H9 (cell line): ENCODE measurements around the gene SETBP1. TPM values are rescaled to one million over a fixed set of nuclear protein-coding genes. Genes with fewer than 3 reads are reported as not detected.

Experiments
- DNase-seq: peaks from one replicate; pipeline ENCODE4 v3.0.0-alpha.2; 2017
- H2AFZ ChIP-seq: one replicate; pipeline ENCODE4 v1.6.1; 2013; ENCODE audit warnings: mild to moderate bottlenecking, low read length, control low read depth, moderate library complexity
- H2AK5ac ChIP-seq: 2 replicates; pipeline ENCODE4 v1.6.1; 2013; ENCODE audit warnings: low read length, control low read depth, mixed read lengths; ENCODE audit not compliant: insufficient read length
- H2BK120ac ChIP-seq: one replicate; pipeline ENCODE4 v1.6.1; 2013; ENCODE audit warnings: low read depth, mild to moderate bottlenecking, low read length, control low read depth, inconsistent platforms; ENCODE audit not compliant: poor library complexity, severe bottlenecking
- H2BK12ac ChIP-seq: 2 replicates; pipeline ENCODE4 v1.6.1; 2013; ENCODE audit warnings: low read length, control low read depth, mixed read lengths, low read depth; ENCODE audit not compliant: insufficient read length
- H2BK15ac ChIP-seq: 2 replicates; pipeline ENCODE4 v1.6.1; 2013; ENCODE audit warnings: low read depth, low read length, control low read depth
- H2BK20ac ChIP-seq: one replicate; pipeline ENCODE4 v1.6.1; 2013; ENCODE audit warnings: low read depth, mild to moderate bottlenecking, low read length, control low read depth, inconsistent platforms; ENCODE audit not compliant: poor library complexity, severe bottlenecking
- H2BK5ac ChIP-seq: 2 replicates; pipeline ENCODE4 v1.6.1; 2013; ENCODE audit warnings: low read length, control low read depth, mixed read lengths; ENCODE audit not compliant: insufficient read length
- H3K14ac ChIP-seq: 2 replicates; pipeline ENCODE4 v1.6.1; 2013; ENCODE audit warnings: low read length, control low read depth; ENCODE audit not compliant: insufficient read depth
- H3K18ac ChIP-seq: 2 replicates; pipeline ENCODE4 v1.6.1; 2013; ENCODE audit warnings: low read depth, mild to moderate bottlenecking, mixed read lengths, low read length, control low read depth; ENCODE audit not compliant: insufficient read length
- H3K23ac ChIP-seq: 2 replicates; pipeline ENCODE4 v1.6.1; 2013; ENCODE audit warnings: low read length, control low read depth, mixed read lengths, low read depth; ENCODE audit not compliant: insufficient read length
- H3K23me2 ChIP-seq: 2 replicates; pipeline ENCODE4 v1.6.1; 2013; ENCODE audit warnings: low read depth, mild to moderate bottlenecking, mixed read lengths, low read length, control low read depth; ENCODE audit not compliant: insufficient read length, poor library complexity, severe bottlenecking
- H3K27ac ChIP-seq: 2 replicates; pipeline ENCODE4 v1.5.1; 2013; ENCODE audit warnings: low read length, control low read depth, mixed read lengths, low read depth; ENCODE audit not compliant: insufficient read length
- H3K27me3 ChIP-seq: 2 replicates; pipeline ENCODE4 v1.6.1; 2013; ENCODE audit warnings: low read length, control low read depth, inconsistent platforms; ENCODE audit not compliant: insufficient read depth
- H3K4ac ChIP-seq: 2 replicates; pipeline ENCODE4 v1.6.1; 2013; ENCODE audit warnings: low read depth, mild to moderate bottlenecking, control low read depth, inconsistent platforms, low read length, moderate library complexity
- H3K4me1 ChIP-seq: 2 replicates; pipeline ENCODE4 v1.6.1; 2013; ENCODE audit warnings: low read length, control low read depth, inconsistent platforms; ENCODE audit not compliant: insufficient read depth
- H3K4me2 ChIP-seq: 2 replicates; pipeline ENCODE4 v1.6.1; 2013; ENCODE audit warnings: low read length, control low read depth, mixed read lengths; ENCODE audit not compliant: insufficient read length, insufficient read depth
- H3K56ac ChIP-seq: 2 replicates; pipeline ENCODE4 v1.6.1; 2013; ENCODE audit warnings: low read depth, mild to moderate bottlenecking, mixed read lengths, low read length, control low read depth; ENCODE audit not compliant: insufficient read length
- H3K79me1 ChIP-seq: 2 replicates; pipeline ENCODE4 v1.6.1; 2013; ENCODE audit warnings: low read depth, mild to moderate bottlenecking, moderate library complexity, low read length, control low read depth, inconsistent platforms; ENCODE audit not compliant: insufficient read depth, poor library complexity, severe bottlenecking
- H3K79me2 ChIP-seq: 2 replicates; pipeline ENCODE4 v1.6.1; 2013; ENCODE audit warnings: low read length, control low read depth, inconsistent platforms; ENCODE audit not compliant: insufficient read depth
- H3K9ac ChIP-seq: 2 replicates; pipeline ENCODE4 v1.6.1; 2013; ENCODE audit warnings: low read length, control low read depth, mixed read lengths; ENCODE audit not compliant: insufficient read length; ENCODE audit errors: extremely low read depth
- H3K9me3 ChIP-seq: one replicate; pipeline ENCODE4 v1.6.1; 2013; ENCODE audit warnings: low read depth, low read length, inconsistent platforms; ENCODE audit not compliant: control insufficient read depth
- H3T11ph ChIP-seq: one replicate; pipeline ENCODE4 v1.6.1; 2013; ENCODE audit warnings: mild to moderate bottlenecking, low read length, control low read depth, inconsistent platforms
- H4K20me1 ChIP-seq: one replicate; pipeline ENCODE4 v1.6.1; 2013; ENCODE audit not compliant: control insufficient read depth, insufficient read length, insufficient read depth
- H4K5ac ChIP-seq: 2 replicates; pipeline ENCODE4 v1.6.1; 2013; ENCODE audit warnings: low read depth, mild to moderate bottlenecking, mixed read lengths, low read length, control low read depth; ENCODE audit not compliant: insufficient read length
- H4K8ac ChIP-seq: replicated peaks from 2 replicates; pipeline ENCODE4 v1.6.1; 2013; ENCODE audit warnings: low read length, control low read depth, mixed read lengths, low read depth; ENCODE audit not compliant: insufficient read length
- H4K91ac ChIP-seq: 2 replicates; pipeline ENCODE4 v1.6.1; 2013; ENCODE audit warnings: low read depth, mild to moderate bottlenecking, moderate library complexity, mixed read lengths, low read length, control low read depth; ENCODE audit not compliant: insufficient read length
- H3K27ac Mint-ChIP-seq, 3 experiments: 2 replicates in 2 of 3; 3 replicates in 1 of 3; pipeline ENCODE4 v1.8.0; 2020 to 2021; ENCODE audit warnings: mixed read lengths in 3 of 3, mild to moderate bottlenecking in 1 of 3, moderate library complexity in 1 of 3
- H3K27me3 Mint-ChIP-seq: 2 replicates; pipeline ENCODE4 v1.8.0; 2021; ENCODE audit warnings: low read depth, mild to moderate bottlenecking, moderate library complexity, mixed read lengths
- H3K36me3 Mint-ChIP-seq, 3 experiments: 2 replicates in 2 of 3; 3 replicates in 1 of 3; pipeline ENCODE4 v1.8.0; 2020 to 2021; ENCODE audit warnings: low read depth in 3 of 3, mixed read lengths in 3 of 3; ENCODE audit not compliant: insufficient read depth in 1 of 3
- H3K4me1 Mint-ChIP-seq, 2 experiments: 2 replicates each; pipeline ENCODE4 v1.8.0; 2020; ENCODE audit warnings: mixed read lengths in 2 of 2
- H3K4me3 Mint-ChIP-seq, 2 experiments: 2 replicates in 1 of 2; 3 replicates in 1 of 2; pipeline ENCODE4 v1.8.0; 2020 to 2021; ENCODE audit warnings: mild to moderate bottlenecking in 2 of 2, mixed read lengths in 2 of 2, moderate library complexity in 1 of 2
- H3K9me3 Mint-ChIP-seq, 2 experiments: 2 replicates in 1 of 2; 3 replicates in 1 of 2; pipeline ENCODE4 v1.8.0; 2020; ENCODE audit warnings: mild to moderate bottlenecking in 2 of 2, mixed read lengths in 2 of 2, moderate library complexity in 1 of 2
- WGBS: extraction: QIAGEN DNeasy Blood & Tissue Kit; methylation state at CpG from one replicate; pipeline ENCODE4 v1.1.7; 2013; ENCODE audit warnings: missing lambda C conversion rate, low lambda C conversion rate, mixed read lengths; ENCODE audit not compliant: insufficient read length; ENCODE audit errors: extremely low coverage; 5-methylcytosine and 5-hydroxymethylcytosine counted together
- total RNA-seq: library from RNA; stranded (reverse); gene quantifications from 2 replicates; pipeline ENCODE4 v1.2.1, GENCODE V29; 2021
- TF ChIP-seq, protein P1 (sequence below): fragments of 200-600 bp; sonication (generic); conservative IDR thresholded peaks from 3 replicates; pipeline ENCODE4 v1.8.0; 2021; ENCODE audit warnings: antibody characterized with exemption, mild to moderate bottlenecking

The SETBP1 gene
- total RNA-seq, 1 experiment from 2014 or later: 4.6 TPM

DNA sequence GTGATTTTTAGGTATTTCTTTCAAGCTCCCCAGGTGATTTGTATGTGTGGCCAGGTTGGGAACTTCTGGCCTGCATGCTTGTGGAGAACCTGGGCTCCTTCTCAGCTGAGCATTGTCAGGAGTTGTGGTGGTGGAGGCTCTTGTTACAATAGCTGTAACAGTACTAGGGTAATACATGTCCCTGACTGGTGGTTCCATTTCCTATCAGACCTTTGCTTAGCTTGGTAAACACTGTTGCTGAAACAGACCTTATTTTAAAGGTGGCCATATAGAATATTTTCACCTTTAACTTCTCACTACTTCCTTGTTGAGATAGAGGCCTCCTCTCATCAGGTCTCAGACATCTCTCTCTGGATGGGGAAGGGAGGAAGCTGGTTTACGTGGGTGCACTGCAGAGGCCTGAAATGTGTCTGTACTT is 79.2 kb downstream of the SETBP1 start:
- Histone ChIP-seq H2BK15ac (no peak overlapping the region), H2BK20ac (no peak overlapping the region), H3K4me1 (peaks cover 6% of the 10 kb centered on the region; the same call in 1 of the 2 replicates), H3K4me2 (no peak overlapping the region), H4K5ac (no peak overlapping the region), H4K20me1 (no peaks in the 10 kb centered on the region), H2BK12ac (no peak overlapping the region), H3K18ac (no peak overlapping the region), H3K79me1 (no peaks in the 10 kb centered on the region), H2BK120ac (no peak overlapping the region), H4K91ac (no peak overlapping the region), H3K4ac (no peak overlapping the region), H2AK5ac (no peak overlapping the region), H3K27ac (no peak overlapping the region), H3K14ac (no peak overlapping the region), H3T11ph (no peak overlapping the region), H3K56ac (no peak overlapping the region), H3K27me3 (no peaks in the 10 kb centered on the region), H3K79me2 (no peaks in the 10 kb centered on the region), H3K9me3 (no peaks in the 10 kb centered on the region), H3K23ac (no peak overlapping the region), H3K9ac (no peak overlapping the region), H4K8ac (no peak overlapping the region), H2BK5ac (no peak overlapping the region), H3K23me2 (no peaks in the 10 kb centered on the region), H2AFZ (no peak overlapping the region)
- Mint-ChIP-seq H3K9me3 (no peaks in the 10 kb centered on the region), H3K4me3 (no peak overlapping the region), H3K27me3 (no peaks in the 10 kb centered on the region), H3K27ac (no peak overlapping the region), H3K36me3 (no peaks in the 10 kb centered on the region), H3K4me1 (peaks cover 6% of the 10 kb centered on the region in 2 experiments)
- TF ChIP-seq, protein P1, sequence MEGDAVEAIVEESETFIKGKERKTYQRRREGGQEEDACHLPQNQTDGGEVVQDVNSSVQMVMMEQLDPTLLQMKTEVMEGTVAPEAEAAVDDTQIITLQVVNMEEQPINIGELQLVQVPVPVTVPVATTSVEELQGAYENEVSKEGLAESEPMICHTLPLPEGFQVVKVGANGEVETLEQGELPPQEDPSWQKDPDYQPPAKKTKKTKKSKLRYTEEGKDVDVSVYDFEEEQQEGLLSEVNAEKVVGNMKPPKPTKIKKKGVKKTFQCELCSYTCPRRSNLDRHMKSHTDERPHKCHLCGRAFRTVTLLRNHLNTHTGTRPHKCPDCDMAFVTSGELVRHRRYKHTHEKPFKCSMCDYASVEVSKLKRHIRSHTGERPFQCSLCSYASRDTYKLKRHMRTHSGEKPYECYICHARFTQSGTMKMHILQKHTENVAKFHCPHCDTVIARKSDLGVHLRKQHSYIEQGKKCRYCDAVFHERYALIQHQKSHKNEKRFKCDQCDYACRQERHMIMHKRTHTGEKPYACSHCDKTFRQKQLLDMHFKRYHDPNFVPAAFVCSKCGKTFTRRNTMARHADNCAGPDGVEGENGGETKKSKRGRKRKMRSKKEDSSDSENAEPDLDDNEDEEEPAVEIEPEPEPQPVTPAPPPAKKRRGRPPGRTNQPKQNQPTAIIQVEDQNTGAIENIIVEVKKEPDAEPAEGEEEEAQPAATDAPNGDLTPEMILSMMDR: no peak
- no peak for DNase-seq
- WGBS: no CpG with 5 or more reads among the region's 1 CpG
